Common myeloid progenitor, CD34-positive (primary cell): Measurements from ENCODE around the gene SDK2.

Experiments
- CTCF ChIA-PET: fragments of 350-600 bp; sonication (Branson Sonifier 250); formaldehyde crosslinking; loops from one replicate; lab custom pipeline; 2021; ENCODE audit warnings: antibody characterized with exemption; lab: Charles Lee
- POLR2A ChIA-PET: fragments of 350-600 bp; sonication (Branson Sonifier 250); formaldehyde crosslinking; loops from one replicate; lab custom pipeline; 2021; ENCODE audit warnings: antibody characterized with exemption; lab: Charles Lee
- DNase-seq, 3 donors: peaks; one replicate each; pipeline versions ENCODE4 v3.0.0 to v3.0.0-alpha.2; 2013
- H3K27ac ChIP-seq, 2 experiments: 1 replicate in 1 of 2; 2 replicates in 1 of 2; pipeline ENCODE4 v1.7.0; 2013; ENCODE audit warnings: inconsistent platforms in 2 of 2, low read length in 2 of 2, mild to moderate bottlenecking in 2 of 2, low read depth in 1 of 2, moderate library complexity in 1 of 2; ENCODE audit not compliant: severe bottlenecking in 2 of 2, insufficient read depth in 1 of 2, poor library complexity in 1 of 2
- H3K27me3 ChIP-seq, 5 experiments: replicated peaks in 2 of 5; 1 replicate in 3 of 5; 2 replicates in 2 of 5; pipeline versions ENCODE4 v1.6.1 to v1.7.0; 2013; ENCODE audit warnings: low read length in 4 of 5, mild to moderate bottlenecking in 2 of 5, moderate library complexity in 2 of 5, inconsistent platforms in 1 of 5; ENCODE audit not compliant: insufficient read depth in 5 of 5, control insufficient read depth in 4 of 5
- H3K36me3 ChIP-seq, 4 experiments: 1 replicate in 2 of 4; 2 replicates in 2 of 4; pipeline versions ENCODE4 v1.6.1 to v1.7.0; 2013; ENCODE audit warnings: low read length in 3 of 4, control low read depth in 1 of 4, mild to moderate bottlenecking in 1 of 4; ENCODE audit not compliant: control insufficient read depth in 4 of 4, insufficient read depth in 4 of 4
- H3K4me1 ChIP-seq, 4 experiments: 1 replicate in 3 of 4; 2 replicates in 1 of 4; pipeline versions ENCODE4 v1.6.1 to v1.7.1; 2013; ENCODE audit warnings: low read length in 3 of 4, mild to moderate bottlenecking in 3 of 4, control low read depth in 1 of 4, inconsistent platforms in 1 of 4, moderate library complexity in 1 of 4; ENCODE audit not compliant: control insufficient read depth in 4 of 4, insufficient read depth in 4 of 4; ENCODE audit errors: control extremely low read depth in 1 of 4
- H3K4me3 ChIP-seq, 7 experiments: 1 replicate in 4 of 7; 2 replicates in 3 of 7; pipeline versions ENCODE4 v1.5.1 to v1.7.0; 2013; ENCODE audit warnings: mild to moderate bottlenecking in 7 of 7, low read length in 6 of 7, moderate library complexity in 6 of 7, inconsistent platforms in 2 of 7, low read depth in 2 of 7, control low read depth in 1 of 7; ENCODE audit not compliant: insufficient read depth in 4 of 7, control insufficient read depth in 1 of 7; ENCODE audit errors: extremely low read depth in 1 of 7
- H3K9me3 ChIP-seq, 5 experiments: 1 replicate in 4 of 5; 2 replicates in 1 of 5; pipeline versions ENCODE4 v1.6.1 to v1.7.1; 2013; ENCODE audit warnings: low read length in 4 of 5, mild to moderate bottlenecking in 2 of 5, inconsistent platforms in 1 of 5, low read depth in 1 of 5, moderate library complexity in 1 of 5; ENCODE audit not compliant: control insufficient read depth in 4 of 5, insufficient read depth in 2 of 5; ENCODE audit errors: control extremely low read depth in 1 of 5
- WGBS: methylation state at CpG from one replicate; pipeline ENCODE4 v1.1.5; 2013; ENCODE audit not compliant: insufficient coverage; 5-methylcytosine and 5-hydroxymethylcytosine counted together

SDK2 gene

GRCh38 chr17:73531158-73531557 lies 113.1 kb downstream of the SDK2 start:
- no peak overlapping the region for H3K27ac ChIP-seq
- H3K36me3 ChIP-seq, result no peaks in the 10 kb centered on the region
- 100% methylated on average over 5 of the region's 5 CpGs for WGBS
- no peak for DNase-seq
- ChIA-PET CTCF (interaction anchor here (1.2 to 1.4 kb wide), 2 partner anchors 16 to 35 kb away, joined by 3 to 4 read pairs; no protein-coding TSS in a partner anchor), POLR2A (no interaction called here)
- no peaks in the 10 kb centered on the region for H3K9me3 ChIP-seq
- no peaks in the 10 kb centered on the region for H3K27me3 ChIP-seq
- peaks cover 0 to 22% (median 8%) of the 10 kb centered on the region in 4 experiments for H3K4me1 ChIP-seq
- H3K4me3 ChIP-seq, result no peak overlapping the region

- ChIA-PET CTCF (no interaction called here), POLR2A (no interaction called here)
- Histone ChIP-seq H3K27ac (no peak overlapping the region), H3K36me3 (no peaks in the 10 kb centered on the region), H3K27me3 (no peaks in the 10 kb centered on the region), H3K4me3 (no peak overlapping the region), H3K9me3 (no peaks in the 10 kb centered on the region), H3K4me1 (peaks cover 0 to 22% (median 8%) of the 10 kb centered on the region in 4 experiments)
- 93% methylated on average over 6 of the region's 7 CpGs for WGBS
- DNase-seq, result no peak
Measured at GRCh38 chr17:73528679-73529078, 115.6 kb downstream of the SDK2 start.

DNA sequence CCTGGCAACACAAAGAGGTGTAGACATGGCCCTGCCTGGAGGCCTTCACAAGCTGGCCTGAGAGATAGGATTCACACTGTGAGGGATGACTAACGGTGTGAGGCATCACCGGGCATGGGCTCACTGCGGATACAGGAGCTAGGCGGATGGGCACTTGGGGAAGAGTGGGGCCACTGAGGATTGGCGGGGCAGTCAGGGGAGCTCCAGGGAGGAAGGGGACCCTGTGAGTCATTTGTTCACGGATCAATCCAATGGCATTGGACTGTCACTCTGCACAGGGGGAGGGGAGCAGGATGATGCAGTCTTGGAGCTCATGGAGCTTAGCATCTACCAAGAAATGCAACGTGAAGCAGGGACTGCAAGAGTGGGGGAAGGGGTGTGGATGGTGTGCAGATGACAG lies 117.3 kb downstream of the SDK2 start:
- H3K27ac ChIP-seq, result no peak overlapping the region
- ChIA-PET CTCF (interaction anchor here (0.8 to 1.2 kb wide), 2 partner anchors 11 to 14 kb away, joined by 3 to 4 read pairs; no protein-coding TSS in a partner anchor), POLR2A (no interaction called here)
- WGBS, result 98% methylated on average over 6 of the region's 7 CpGs
- no peak overlapping the region for H3K4me3 ChIP-seq
- DNase-seq, result no peak
- H3K9me3 ChIP-seq, result no peaks in the 10 kb centered on the region
- H3K36me3 ChIP-seq, result no peaks in the 10 kb centered on the region
- no peaks in the 10 kb centered on the region for H3K27me3 ChIP-seq
- H3K4me1 ChIP-seq, result peaks cover 0 to 13% (median 4%) of the 10 kb centered on the region in 4 experiments

- DNase-seq, result no peak
- Histone ChIP-seq H3K4me1 (peaks cover 0 to 5% (median 0%) of the 10 kb centered on the region in 4 experiments), H3K27ac (no peak overlapping the region), H3K27me3 (no peaks in the 10 kb centered on the region), H3K4me3 (no peak overlapping the region), H3K36me3 (no peaks in the 10 kb centered on the region), H3K9me3 (no peaks in the 10 kb centered on the region)
- ChIA-PET CTCF (no interaction called here), POLR2A (no interaction called here)
- WGBS, result 88% methylated on average over 9 of the region's 15 CpGs
Measured at GRCh38 chr17:73524941-73525679, 119.1 kb downstream of the SDK2 start.

DNA sequence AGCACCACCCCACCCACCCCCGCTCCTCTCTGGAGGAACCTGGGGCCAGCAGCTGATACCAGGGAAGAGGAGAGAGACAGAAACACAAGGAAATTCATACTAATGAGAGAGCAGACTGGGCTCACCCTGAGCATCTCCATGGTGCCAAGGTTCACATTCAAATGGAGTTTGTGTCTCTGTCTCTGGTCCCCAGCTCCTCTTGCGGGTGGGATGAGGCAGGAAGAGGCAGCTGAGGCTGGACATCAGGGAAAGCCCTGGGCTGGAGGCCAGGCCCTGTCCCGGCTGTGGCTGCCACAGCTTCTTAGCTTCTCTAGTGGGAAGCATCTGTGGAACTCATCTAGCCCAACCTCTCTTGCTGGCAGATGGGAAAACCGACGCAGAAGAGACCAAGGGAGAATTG lies 121.5 kb downstream of the SDK2 start:
- Histone ChIP-seq H3K27ac (no peak overlapping the region), H3K4me1 (peaks cover 0 to 5% (median 0%) of the 10 kb centered on the region in 4 experiments), H3K27me3 (peaks cover 0 to 2% (median 0%) of the 10 kb centered on the region in 5 experiments), H3K36me3 (no peaks in the 10 kb centered on the region), H3K4me3 (no peak overlapping the region), H3K9me3 (no peaks in the 10 kb centered on the region)
- CTCF ChIA-PET, result interaction anchor here (0.8 kb wide), 1 partner anchor 8 kb away, joined by 4 read pairs; no protein-coding TSS in a partner anchor
- WGBS, result 100% methylated on average over 2 of the region's 5 CpGs
- POLR2A ChIA-PET, result no interaction called here
- DNase-seq, result no peak

DNA sequence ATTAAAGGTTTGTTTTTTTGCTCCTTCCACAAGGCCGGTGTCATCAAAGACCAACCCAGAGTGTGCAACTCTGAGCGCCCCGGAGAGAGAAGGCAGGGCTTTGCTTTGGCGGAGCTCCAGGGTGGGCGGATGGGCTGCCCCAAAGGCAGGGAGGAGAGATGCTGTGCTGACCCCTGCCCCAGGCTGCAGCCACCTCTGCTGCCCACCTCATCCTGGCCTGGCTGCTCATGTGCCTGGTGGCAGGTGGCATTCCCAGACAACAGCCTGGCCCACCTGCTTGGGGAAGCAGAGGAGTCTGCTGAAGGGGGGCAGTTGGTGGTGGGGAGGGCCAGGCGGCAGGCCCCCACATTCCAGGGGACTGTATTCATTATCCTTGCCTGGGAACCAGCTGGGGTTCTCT lies 122.1 kb downstream of the SDK2 start:
- Histone ChIP-seq H3K27me3 (peaks cover 0 to 2% (median 0%) of the 10 kb centered on the region in 5 experiments), H3K4me3 (no peak overlapping the region), H3K4me1 (peaks cover 0 to 7% (median 0%) of the 10 kb centered on the region in 4 experiments), H3K27ac (no peak overlapping the region), H3K9me3 (no peaks in the 10 kb centered on the region), H3K36me3 (no peaks in the 10 kb centered on the region)
- ChIA-PET POLR2A (no interaction called here), CTCF (interaction anchor here (0.8 kb wide), 1 partner anchor 8 kb away, joined by 4 read pairs; no protein-coding TSS in a partner anchor)
- 96% methylated on average over 5 of the region's 6 CpGs for WGBS
- no peak for DNase-seq

DNA sequence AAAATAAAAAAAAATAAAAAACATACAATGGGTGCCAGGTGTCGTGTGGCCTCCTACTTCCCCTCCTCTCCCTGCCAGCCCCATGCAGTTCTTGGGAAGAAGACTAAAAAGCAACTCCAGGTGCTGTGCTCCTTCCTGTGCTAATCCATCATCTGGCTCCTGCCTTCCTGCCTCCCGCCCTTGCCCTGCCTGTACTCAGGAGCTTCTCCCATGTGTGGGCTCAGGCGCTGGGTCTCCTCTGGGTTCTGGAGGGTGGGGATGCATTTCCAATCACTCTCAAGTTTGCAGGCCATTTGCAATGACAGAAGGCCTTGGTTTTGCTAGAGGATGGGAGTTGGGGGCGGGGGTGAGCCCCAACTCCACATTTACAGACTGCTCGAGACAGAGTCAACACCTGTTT lies 122.9 kb downstream of the SDK2 start:
- no peaks in the 10 kb centered on the region for H3K9me3 ChIP-seq
- ChIA-PET CTCF (no interaction called here), POLR2A (no interaction called here)
- WGBS, result 79% methylated on average over 4 of the region's 5 CpGs
- peaks cover 0 to 7% (median 0%) of the 10 kb centered on the region in 4 experiments for H3K4me1 ChIP-seq
- H3K27ac ChIP-seq, result no peak overlapping the region
- H3K27me3 ChIP-seq, result peaks cover 0 to 2% (median 0%) of the 10 kb centered on the region in 5 experiments
- H3K4me3 ChIP-seq, result no peak overlapping the region
- DNase-seq, result no peak
- H3K36me3 ChIP-seq, result no peaks in the 10 kb centered on the region
